Stimulated activated CD8-positive, alpha-beta memory T cell treated with anti-CD3 and anti-CD28 coated beads, Interleukin-2, amount 100 ng/mL, for 1 hour (primary cell): ENCODE data around the gene HSPA14.
"Not testable (repeated sequence)": the region's sequence is repeated elsewhere in the genome, so short reads cannot be mapped to it uniquely, and the experiment has no call there.

Experiments
- DNase-seq, 2 donors: peaks; one replicate each; pipeline ENCODE4 v3.0.0-alpha.2; 2020; ENCODE audit warnings: low read depth in 2 of 2

The HSPA14 gene

GRCh38 chr10:14880229-14880628 lies 42.1 kb downstream of the HSPA14 start:
- no peak for DNase-seq

DNA sequence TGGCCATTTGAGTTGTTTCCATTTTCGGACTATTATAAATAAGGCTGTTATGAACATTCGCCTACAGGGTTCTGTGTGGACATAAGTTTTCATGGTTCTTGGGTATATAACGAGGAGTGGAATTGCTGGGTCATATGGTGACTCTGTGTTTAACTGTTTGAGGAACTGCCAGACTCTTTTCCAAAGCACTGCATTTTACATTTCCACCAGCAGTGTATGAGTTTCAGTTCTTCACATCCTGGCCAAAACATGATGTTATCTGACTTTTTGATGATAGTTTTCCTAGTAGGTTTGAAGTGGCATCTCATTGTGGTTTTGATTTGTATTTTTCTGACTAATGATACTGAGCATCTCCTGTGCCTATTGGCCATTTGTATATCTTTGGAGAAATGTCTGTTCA lies 46.0 kb downstream of the HSPA14 start:
- no peak for DNase-seq

- DNase-seq = no peak
Measured at GRCh38 chr10:14889318-14889717, 51.2 kb downstream of the HSPA14 start.

GRCh38 chr10:14891151-14891550 lies 53.0 kb downstream of the HSPA14 start:
- no peak for DNase-seq

GRCh38 chr10:14904316-14904732 lies 66.2 kb downstream of the HSPA14 start:
- no peak for DNase-seq

DNA sequence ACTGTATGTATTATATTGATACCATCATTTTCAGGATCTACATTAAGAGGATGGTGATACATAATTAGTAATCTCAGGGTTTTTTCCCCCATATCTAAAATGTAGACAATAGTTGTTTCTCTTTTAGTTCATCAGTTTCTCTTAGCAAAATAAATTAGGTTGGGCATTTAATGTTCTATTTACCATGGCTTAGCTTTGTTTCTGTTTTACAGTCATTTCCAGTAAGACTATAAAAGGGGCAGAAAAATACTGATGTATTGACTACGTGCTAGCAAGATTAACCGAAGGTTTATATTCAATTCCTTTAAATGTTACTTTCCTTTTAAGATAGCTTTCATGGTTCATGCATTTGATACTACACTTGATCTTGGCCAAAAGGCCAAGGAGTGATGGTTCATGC lies 66.8 kb downstream of the HSPA14 start:
- no peak for DNase-seq

GRCh38 chr10:14905890-14906289 lies 67.8 kb downstream of the HSPA14 start:
- DNase-seq = no peak

- no peak for DNase-seq
Measured at GRCh38 chr10:14906765-14907164, 68.7 kb downstream of the HSPA14 start.

GRCh38 chr10:14907591-14907990 lies 69.5 kb downstream of the HSPA14 start:
- DNase-seq = not testable (repeated sequence)

GRCh38 chr10:14909101-14909500 lies 71.0 kb downstream of the HSPA14 start:
- no peak for DNase-seq

- DNase-seq = no peak
Measured at GRCh38 chr10:14910953-14911352, 72.8 kb downstream of the HSPA14 start.

DNA sequence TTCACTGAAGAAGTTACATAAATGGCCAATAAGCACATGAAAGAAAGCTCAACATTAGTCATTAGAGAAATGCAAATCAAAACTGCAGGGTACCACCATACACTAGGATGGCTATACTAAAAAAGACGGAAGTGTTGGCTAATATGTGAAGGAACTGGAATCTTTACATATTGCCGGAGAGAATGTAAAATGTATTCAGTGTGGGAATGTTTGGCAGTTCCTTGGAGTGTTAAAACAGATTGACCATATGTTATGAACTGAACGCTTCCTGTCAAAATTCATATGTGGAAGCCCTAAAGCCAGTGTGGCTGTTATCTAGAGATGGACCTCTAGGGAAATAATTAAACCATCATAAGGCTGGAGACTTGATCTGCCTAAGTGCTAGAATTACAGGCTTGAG lies 73.7 kb downstream of the HSPA14 start:
- no peak for DNase-seq

GRCh38 chr10:14916600-14916999 lies 78.5 kb downstream of the HSPA14 start:
- no peak for DNase-seq

- DNase-seq = no peak
Measured at GRCh38 chr10:14917827-14918226, 79.7 kb downstream of the HSPA14 start.

DNA sequence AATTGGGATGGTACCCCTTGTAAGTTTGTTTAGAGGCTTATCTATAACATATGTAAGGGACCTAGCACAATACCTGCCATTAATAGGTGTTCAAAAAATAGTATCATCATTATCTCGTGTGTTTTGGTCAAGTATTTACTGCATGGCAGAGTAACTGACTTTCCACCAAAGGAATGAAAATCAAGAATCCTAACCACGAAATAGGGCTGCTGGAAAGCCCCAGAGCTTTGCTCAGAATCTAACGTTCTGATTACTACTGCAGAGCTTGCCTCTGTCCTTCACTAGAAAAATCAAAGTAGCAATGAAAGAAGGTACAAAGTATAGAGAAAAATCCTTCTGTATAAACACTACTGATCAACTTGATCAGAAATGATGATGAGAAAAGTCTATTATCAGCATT lies 80.9 kb downstream of the HSPA14 start:
- DNase-seq = no peak
